GM10266 (cell line): ENCODE data around the gene LUC7L3.

Experiments used
- DNase-seq: peaks from one replicate; pipeline ENCODE4 v3.0.0; 2012; ENCODE audit errors: extremely low spot score
- TF ChIP-seq, protein P1 (sequence below): IDR thresholded peaks from 2 replicates; pipeline ENCODE4 v1.5.1; 2012; ENCODE audit warnings: mild to moderate bottlenecking, low read depth; ENCODE audit not compliant: control insufficient read depth, insufficient read depth; ENCODE audit errors: missing control alignments

LUC7L3 gene

DNA sequence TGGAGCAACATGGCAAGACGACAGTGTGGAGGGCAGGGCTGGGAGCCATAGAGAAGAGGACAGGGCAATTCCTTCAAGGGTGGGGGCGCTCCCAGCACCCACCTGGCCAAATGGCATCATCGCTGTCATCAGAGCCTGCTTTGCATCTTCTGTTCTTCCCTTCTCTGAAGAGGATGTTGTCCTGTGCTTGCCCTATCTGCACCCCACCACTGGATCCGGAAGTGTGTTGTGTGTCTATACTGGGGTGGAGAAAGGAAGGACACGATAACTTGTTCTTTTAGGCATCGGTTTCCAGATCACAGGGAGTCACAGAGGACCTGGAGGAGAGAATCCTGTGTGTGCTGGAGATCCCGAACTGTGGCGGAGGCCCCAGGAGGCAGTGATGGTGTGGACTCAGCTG is 73.6 kb downstream of the LUC7L3 start:
- TF ChIP-seq, protein P1, sequence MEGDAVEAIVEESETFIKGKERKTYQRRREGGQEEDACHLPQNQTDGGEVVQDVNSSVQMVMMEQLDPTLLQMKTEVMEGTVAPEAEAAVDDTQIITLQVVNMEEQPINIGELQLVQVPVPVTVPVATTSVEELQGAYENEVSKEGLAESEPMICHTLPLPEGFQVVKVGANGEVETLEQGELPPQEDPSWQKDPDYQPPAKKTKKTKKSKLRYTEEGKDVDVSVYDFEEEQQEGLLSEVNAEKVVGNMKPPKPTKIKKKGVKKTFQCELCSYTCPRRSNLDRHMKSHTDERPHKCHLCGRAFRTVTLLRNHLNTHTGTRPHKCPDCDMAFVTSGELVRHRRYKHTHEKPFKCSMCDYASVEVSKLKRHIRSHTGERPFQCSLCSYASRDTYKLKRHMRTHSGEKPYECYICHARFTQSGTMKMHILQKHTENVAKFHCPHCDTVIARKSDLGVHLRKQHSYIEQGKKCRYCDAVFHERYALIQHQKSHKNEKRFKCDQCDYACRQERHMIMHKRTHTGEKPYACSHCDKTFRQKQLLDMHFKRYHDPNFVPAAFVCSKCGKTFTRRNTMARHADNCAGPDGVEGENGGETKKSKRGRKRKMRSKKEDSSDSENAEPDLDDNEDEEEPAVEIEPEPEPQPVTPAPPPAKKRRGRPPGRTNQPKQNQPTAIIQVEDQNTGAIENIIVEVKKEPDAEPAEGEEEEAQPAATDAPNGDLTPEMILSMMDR, result no peak
- DNase-seq, result no peak

DNA sequence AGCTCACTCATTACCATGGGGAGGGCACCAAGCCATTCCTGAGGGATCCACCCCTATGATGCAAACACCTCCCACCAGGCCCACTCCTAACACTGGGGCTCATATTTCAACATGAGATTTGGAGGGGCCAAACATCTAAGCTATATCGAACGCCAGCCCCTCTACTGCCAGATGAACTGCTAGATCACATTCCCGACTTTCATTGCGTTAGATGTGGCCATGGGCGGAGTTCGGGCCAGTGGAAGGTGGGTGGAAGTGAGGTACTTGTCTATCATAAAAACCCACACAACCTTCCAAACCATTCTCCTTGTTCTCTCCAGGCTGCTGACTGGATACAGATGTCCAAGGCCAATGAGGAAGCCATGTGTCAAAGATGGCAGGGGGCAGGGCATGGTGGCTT is 75.0 kb downstream of the LUC7L3 start:
- TF ChIP-seq, protein P1, result no peak

DNA sequence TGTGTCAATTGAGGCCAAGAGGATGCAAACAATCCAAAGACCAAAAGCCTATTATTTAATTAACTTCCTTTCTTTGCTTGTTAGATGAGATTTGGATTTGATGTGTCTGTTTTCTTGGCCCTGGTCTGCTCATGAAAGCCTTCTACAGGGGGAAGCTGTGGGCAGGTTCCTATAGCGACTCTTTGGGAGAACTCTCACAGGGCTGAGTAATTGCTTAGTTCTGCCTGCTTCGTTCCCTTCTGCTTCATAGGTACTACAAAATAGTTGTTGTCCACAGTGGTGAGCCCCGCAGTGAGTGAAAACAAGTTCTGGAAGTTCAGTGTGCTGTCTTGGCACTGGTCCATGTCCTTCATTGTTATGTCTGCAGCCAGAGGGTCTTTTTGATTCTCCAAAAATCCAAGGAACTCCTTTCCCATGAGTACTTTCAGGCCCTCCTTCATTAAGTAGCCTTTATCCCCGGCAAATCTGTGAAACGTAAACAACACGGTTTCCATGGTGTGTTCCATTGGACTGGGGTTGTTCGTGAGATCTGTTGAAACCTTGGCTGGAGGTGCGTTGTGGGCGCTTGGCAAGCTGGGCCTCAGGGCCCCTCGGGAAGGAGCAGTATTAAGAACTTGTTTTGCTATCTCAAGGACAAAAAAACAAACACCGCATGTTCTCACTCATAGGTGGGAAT is 77.9 kb downstream of the LUC7L3 start:
- TF ChIP-seq, protein P1, result no peak
- DNase-seq, result no peak

More for the DNA sequence above, 75.0 kb downstream of the LUC7L3 start:
- DNase-seq, result no peak

DNA sequence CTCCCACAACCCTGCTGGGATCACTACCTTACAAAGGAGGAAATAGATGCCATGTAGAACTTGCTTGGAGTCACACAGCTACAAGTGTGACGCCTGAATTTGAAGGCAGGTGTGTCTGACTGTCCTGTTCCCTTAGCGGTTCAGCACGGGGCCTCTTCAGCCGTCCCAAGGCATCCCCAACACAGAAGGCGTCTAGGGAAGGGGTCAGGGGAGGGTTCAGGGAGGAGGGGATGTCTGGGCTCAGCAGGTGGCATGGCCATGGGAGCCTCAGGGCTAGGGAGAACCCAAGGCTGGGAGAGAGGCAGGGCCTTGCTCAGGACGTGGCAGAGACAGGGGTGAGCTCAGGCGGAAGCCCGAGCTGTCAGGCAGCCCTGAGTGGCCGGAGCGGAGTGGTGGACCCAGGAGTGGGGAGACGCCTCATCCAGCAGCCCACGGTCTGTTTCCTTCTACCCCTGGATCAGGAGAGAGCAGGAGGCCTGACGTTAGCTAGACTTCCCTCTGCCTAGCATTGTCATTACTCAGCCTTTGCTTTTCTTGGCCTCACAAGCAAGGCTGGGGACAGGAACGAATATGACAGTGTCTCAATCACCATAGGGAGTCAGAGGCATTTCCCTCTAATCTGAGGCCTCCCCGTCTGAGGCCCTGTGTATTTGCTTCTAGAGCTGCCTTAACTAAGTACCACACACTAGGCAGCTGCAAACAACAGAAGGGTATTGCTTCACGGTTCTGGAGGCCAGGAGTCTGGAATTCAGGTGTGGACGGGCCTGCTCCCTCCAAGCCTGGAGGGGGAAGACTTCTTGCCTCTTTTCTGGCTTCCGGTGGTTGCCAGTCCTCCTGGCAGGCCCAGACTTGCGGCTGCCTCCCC is 79.3 kb downstream of the LUC7L3 start:
- TF ChIP-seq, protein P1, result no peak
- DNase-seq, result no peak

DNA sequence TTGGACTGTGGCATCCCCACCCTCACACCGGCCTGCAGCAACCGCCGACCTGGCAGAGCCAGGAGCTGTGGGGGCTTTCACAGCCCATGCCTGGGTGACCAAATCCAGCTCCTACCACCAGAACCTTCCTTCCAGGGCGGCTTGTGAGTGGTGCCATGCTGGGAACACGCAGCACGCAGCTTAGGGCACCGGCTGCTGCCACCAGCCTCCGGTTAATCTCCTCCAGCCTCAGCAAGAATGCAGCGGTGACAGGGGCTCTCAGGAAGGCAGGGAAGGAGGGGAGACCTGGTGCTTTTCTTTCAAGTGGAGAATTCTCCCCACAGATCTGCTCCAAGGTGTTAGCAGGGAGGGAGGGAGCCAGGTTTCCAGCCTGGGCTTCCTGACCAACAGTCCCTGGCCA is 80.2 kb downstream of the LUC7L3 start:
- no peak for DNase-seq
- TF ChIP-seq, protein P1, result no peak

DNA sequence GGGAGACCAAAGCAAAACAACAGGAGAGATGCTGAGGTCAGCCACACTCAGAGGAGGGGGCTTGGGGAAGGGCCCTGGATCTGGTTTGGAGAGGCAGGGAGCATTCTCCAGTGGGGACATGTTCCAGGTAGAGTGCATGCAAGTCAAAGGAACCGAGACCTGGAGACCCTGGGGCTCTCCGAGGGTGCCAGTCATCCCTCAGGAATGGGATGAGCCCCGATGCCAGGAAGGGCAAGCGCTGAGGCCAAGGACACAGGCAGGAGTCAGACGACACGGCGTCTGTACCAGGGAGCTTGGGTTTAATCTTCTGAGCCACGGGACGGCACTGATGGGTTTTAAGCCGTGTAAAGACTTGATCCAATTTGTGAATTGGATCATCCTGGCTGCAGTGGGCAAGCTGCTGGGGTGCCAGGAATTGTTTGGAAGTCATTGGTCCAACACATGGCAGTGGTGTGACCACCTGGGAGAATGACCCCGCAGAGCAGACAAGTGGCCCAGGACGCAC is 80.8 kb downstream of the LUC7L3 start:
- no peak for DNase-seq
- TF ChIP-seq, protein P1, result no peak
